ENCODE measurements around the gene TGM3.

TGM3 gene

DNA sequence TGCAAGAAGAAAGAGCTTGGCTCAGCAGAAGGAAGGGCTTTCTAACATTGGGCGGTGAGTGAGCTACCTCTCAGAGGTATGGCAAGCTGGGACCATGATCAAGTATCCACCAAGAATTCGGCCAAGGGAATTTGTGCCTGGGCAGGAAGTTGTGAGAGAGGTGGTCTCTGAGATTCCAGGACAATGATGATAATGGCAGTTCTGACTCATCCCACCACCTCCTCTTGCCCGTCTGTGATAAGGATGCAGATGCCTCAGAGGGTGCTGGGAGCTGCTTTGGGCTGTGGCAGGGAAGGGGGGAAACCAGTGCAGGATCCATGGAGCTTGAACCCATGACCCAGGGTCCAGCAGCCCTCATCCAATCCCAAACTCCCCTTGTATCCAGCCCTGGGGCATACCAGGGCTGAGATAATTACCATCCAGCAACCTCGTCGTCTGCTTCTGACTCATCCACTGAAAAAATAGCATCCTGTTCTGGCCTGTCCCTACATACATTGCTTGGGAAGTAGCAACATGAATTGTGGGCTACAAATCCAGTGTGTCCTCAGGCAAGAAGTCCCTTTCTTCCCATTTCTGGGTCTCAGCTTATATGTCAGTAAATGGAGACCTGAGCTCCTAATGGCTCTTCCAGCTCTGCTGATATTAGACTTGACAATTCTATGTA is 90.8 kb downstream of the TGM3 start:
- DNase-seq: no peak

DNA sequence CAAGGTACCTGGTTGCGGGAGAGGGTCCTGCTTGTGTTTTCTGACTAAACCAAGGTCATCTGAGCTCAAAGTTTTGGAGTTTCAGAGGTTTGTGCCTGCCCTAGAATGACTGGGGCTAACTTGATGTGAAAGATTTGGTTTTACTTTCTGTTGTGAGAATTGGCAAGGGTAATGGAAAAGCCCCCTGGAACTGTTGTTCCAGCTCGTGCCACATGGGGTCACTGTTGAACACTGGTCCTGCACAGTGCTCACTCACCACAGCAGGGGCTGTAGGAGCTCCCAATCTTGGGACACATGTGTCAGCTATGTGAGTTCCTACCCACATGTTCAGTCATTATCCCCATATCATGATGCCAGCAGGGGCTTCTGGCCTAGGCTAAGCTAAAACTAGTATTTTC is 91.4 kb downstream of the TGM3 start:
- no peak for DNase-seq

DNA sequence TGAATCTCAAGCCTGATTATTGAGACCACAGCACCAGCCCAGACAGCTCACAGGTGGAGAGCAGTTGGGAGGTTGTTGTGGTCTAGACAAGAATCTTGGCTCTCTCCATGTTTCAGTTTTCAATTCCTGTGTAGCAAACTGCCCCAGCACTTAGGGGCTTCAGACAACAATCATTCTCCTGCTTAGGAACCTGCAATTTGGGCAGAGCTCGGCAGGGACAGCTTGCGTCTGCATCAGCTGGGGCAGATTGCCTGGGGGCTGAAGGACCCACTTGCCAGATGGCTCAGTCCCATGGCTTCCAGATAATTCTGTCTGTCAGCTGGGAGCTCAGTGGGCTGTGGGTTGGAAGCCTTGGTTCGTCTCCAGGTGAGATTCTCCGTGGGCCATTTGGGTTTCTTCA is 91.8 kb downstream of the TGM3 start:
- DNase-seq: no peak

Measured in NCI-H345 (cell line).